Measurements from ENCODE around the gene PRKAG2. TPM values are rescaled to one million over a fixed set of nuclear protein-coding genes. Genes with fewer than 3 reads are reported as not detected.

The PRKAG2 gene
- total and polyA plus RNA-seq, 2 of the 8 experiments (the other 6 are each of a cell fraction or from before 2014, with no cell fraction given), result 7.5 to 18.1 TPM

GRCh38 chr7:151727579-151728285 lies 149.2 kb downstream of the PRKAG2 start:
- Histone ChIP-seq H3K14ac (ENCODE audit: insufficient read length) (no peak overlapping the region), H3K27me3 (replicated peaks in 1 of 4; ENCODE audit: control insufficient read depth in 3 of 4, extremely low read depth in 1 of 4, insufficient read depth in 3 of 4, low read length in 3 of 4) (no peaks in the 10 kb centered on the region; a peak in 1 of 7 replicates), H2AK5ac (ENCODE audit: low read depth, low read length) (no peak overlapping the region), H4K5ac (ENCODE audit: insufficient read length, low read depth, low read length) (no peak overlapping the region), H3K79me2 (ENCODE audit: control insufficient read depth in 1 of 2, insufficient read depth in 2 of 2, low read length in 2 of 2) (no peaks in the 10 kb centered on the region), H4K8ac (ENCODE audit: extremely low read depth, insufficient read depth, low read length) (no peak overlapping the region), H3K4me1 (replicated peaks in 1 of 4; ENCODE audit: control insufficient read depth in 3 of 4, insufficient read depth in 4 of 4, low read length in 3 of 4) (peaks cover 0 to 3% (median 1%) of the 10 kb centered on the region in 4 experiments; a peak in 2 of 7 replicates), H2BK20ac (ENCODE audit: low read length) (no peak overlapping the region), H4K20me1 (replicated peaks in 1 of 2; ENCODE audit: control insufficient read depth in 1 of 2, insufficient read depth in 2 of 2, low read length in 2 of 2) (no peaks in the 10 kb centered on the region), H2AFZ (ENCODE audit: low read length) (no peak overlapping the region), H3K4ac (replicated peaks; ENCODE audit: insufficient read length, low read depth, low read length) (no peak overlapping the region), H2BK12ac (ENCODE audit: low read depth, low read length) (no peak overlapping the region), H3K4me3 (ENCODE audit: extremely low read depth in 1 of 4, insufficient read depth in 2 of 4, low read depth in 3 of 4, low read length in 4 of 4) (no peak overlapping the region), H3K18ac (ENCODE audit: extremely low read depth, low read length) (no peak overlapping the region), H3K79me1 (ENCODE audit: low read depth, low read length) (no peaks in the 10 kb centered on the region), H3K4me2 (ENCODE audit: insufficient read depth in 1 of 2, low read depth in 2 of 2, low read length in 2 of 2) (no peak overlapping the region), H3K9me3 (ENCODE audit: insufficient read depth in 2 of 2, low read depth in 1 of 2, low read length in 1 of 2) (no peaks in the 10 kb centered on the region), H2BK5ac (ENCODE audit: low read depth, low read length) (no peak overlapping the region), H2BK120ac (replicated peaks; ENCODE audit: low read depth, low read length) (no peak overlapping the region), H3K23me2 (ENCODE audit: low read depth, low read length) (no peaks in the 10 kb centered on the region), H3K36me3 (ENCODE audit: control insufficient read depth in 2 of 4, insufficient read depth in 4 of 4, low read length in 3 of 4) (no peaks in the 10 kb centered on the region), H4K91ac (replicated peaks; ENCODE audit: insufficient read length, low read length) (no peak overlapping the region), H3K9ac (replicated peaks in 1 of 4; ENCODE audit: extremely low read depth in 1 of 4, low read depth in 3 of 4, low read length in 3 of 4) (no peak overlapping the region), H3K23ac (ENCODE audit: insufficient read length) (no peak overlapping the region), H2BK15ac (ENCODE audit: low read length) (no peak overlapping the region), H3K27ac (ENCODE audit: low read depth, low read length) (no peak overlapping the region), H3K56ac (replicated peaks; ENCODE audit: insufficient read length, low read depth, low read length) (no peak overlapping the region)
- CTCF ChIA-PET (ENCODE audit: partially characterized antibody), result interaction anchor here (0.8 to 5.6 kb wide), 6 partner anchors 9 to 31 kb away, joined by 3 to 29 read pairs (median 4); no protein-coding TSS in a partner anchor
- no peak for FAIRE-seq
- WGBS, 2 experiments (ENCODE audit: extremely low coverage in 1 of 2, insufficient coverage in 1 of 2, insufficient read length in 1 of 2, insufficient replicate concordance in 2 of 2, low coverage in 1 of 2, low lambda C conversion rate in 2 of 2, missing lambda C conversion rate in 1 of 2), result 90% methylated on average over 17 of the region's 18 CpGs; no CpG with 5 or more reads in 1 of the 2 experiments
- POLR2A ChIA-PET (ENCODE audit: partially characterized antibody), result interaction anchor here (0.8 kb wide), 1 partner anchor 211 kb away, joined by 3 read pairs; no protein-coding TSS in a partner anchor
- peak in 1 of 2 experiments; percentile 54 for DNase-seq (ENCODE audit: low read depth in 1 of 2, low spot score in 2 of 2)
- TF ChIP-seq HDAC2 (IDR thresholded peaks at IDR 0.05; ENCODE audit: borderline replicate concordance in 1 of 2, low read depth in 2 of 2, low read length in 2 of 2) (no peak), SP4 (IDR thresholded peaks at IDR 0.05; ENCODE audit: low read length) (no peak), ATF2 (IDR thresholded peaks at IDR 0.05; ENCODE audit: low read length) (no peak), CHD2 (IDR thresholded peaks at IDR 0.05; ENCODE audit: low read length) (no peak), TEAD4 (IDR thresholded peaks at IDR 0.05; ENCODE audit: low read depth, low read length) (no peak), CBX8 (IDR thresholded peaks at IDR 0.05; ENCODE audit: borderline replicate concordance, low read depth, low read length) (no peak), EGR1 (IDR thresholded peaks at IDR 0.05; ENCODE audit: borderline replicate concordance, low read depth, low read length) (no peak), SUZ12 (IDR thresholded peaks at IDR 0.05; ENCODE audit: low read length) (no peak), SIRT6 (IDR thresholded peaks at IDR 0.05; ENCODE audit: low read length) (no peak)

Measured in H1 (cell line).